ENCODE results near the gene RTTN.

DNA sequence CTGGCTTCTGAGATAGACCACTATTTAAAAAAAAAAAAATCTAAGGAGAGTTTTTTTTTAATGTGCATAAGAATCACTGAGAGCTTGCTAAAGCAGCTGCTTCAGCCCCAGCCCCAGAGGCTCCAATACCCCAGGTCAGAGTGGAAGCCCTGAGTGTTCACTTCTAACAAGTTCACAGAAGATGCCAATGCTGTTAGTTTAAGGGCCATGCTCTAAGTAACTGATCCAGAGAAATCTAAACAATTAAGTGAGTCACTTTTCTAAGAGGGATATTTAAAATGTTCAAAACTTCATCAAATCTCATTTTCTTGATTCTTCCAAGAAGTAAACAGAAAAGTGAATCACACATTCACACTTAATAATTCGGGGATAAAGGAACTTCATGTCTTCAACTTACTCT, 131.4 kb downstream of the RTTN start:
- TF ChIP-seq POLR2A (IDR thresholded peaks at IDR 0.05; ENCODE audit: extremely low read depth, insufficient read length): no peak
- TF ChIP-seq, protein P1, sequence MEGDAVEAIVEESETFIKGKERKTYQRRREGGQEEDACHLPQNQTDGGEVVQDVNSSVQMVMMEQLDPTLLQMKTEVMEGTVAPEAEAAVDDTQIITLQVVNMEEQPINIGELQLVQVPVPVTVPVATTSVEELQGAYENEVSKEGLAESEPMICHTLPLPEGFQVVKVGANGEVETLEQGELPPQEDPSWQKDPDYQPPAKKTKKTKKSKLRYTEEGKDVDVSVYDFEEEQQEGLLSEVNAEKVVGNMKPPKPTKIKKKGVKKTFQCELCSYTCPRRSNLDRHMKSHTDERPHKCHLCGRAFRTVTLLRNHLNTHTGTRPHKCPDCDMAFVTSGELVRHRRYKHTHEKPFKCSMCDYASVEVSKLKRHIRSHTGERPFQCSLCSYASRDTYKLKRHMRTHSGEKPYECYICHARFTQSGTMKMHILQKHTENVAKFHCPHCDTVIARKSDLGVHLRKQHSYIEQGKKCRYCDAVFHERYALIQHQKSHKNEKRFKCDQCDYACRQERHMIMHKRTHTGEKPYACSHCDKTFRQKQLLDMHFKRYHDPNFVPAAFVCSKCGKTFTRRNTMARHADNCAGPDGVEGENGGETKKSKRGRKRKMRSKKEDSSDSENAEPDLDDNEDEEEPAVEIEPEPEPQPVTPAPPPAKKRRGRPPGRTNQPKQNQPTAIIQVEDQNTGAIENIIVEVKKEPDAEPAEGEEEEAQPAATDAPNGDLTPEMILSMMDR (IDR thresholded peaks at IDR 0.05; ENCODE audit: low read depth, low read length): no peak
